ENCODE measurements around the gene ADARB2. TPM values are rescaled to one million over a fixed set of nuclear protein-coding genes. Genes with fewer than 3 reads are reported as not detected.

The ADARB2 gene
- total and polyA plus RNA-seq, 11 donors: 0.07 to 1.2 (median 0.28) TPM; not detected in 4

DNA sequence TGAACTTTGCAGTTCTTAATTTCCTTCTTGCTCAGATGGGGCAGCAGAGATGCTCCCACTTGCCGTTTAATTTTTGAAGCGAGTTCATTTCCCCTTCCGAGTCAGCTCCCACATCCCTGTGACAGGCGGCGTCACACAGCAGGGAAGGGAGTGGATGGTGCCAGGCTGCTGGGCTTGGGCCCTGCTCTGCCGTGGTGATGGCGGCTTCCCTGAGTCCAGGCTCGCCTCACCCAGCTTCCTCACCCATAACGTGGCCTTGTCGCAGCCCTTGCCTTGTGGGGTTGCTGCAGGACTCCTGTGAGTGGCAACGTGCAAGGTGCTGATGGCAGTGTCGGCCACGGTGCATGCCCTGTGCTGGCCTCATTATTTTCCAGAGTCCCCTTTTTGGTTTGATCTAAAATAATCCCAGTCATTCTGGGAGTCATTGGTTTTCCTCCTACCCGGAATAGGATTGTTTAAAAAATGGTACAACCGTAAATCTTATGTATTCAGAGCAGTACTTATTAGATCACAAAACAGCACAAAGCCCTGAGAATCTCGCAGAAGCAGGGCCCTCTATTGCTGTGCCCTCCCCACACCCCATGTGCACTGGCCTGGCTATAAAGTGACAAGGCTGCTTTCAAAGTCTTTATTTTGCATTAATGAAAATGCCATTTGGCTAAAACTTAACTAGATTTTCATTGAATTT is 421.1 kb downstream of the ADARB2 start:
- peaks cover 0 to 12% (median 0%) of the 10 kb centered on the region in 9 donors for H3K27me3 ChIP-seq
- WGBS, 4 donors: 60 to 70% (median 68%) methylated on average over 16 of the region's 16 CpGs
- intact Hi-C loops (cut with DNase I): no loop called here
- ATAC-seq (no peak), DNase-seq (no peak)
- H3K4me1 ChIP-seq: no peaks in the 10 kb centered on the region
- H3K36me3 ChIP-seq: no peaks in the 10 kb centered on the region
- no peak overlapping the region for H3K27ac ChIP-seq
- H3K9me3 ChIP-seq: no peaks in the 10 kb centered on the region
- TF ChIP-seq CTCF (IDR thresholded peaks at IDR 0.05) (no peak), POLR2A (IDR thresholded peaks at IDR 0.05) (no peak)
- no peak overlapping the region for H3K4me3 ChIP-seq

DNA sequence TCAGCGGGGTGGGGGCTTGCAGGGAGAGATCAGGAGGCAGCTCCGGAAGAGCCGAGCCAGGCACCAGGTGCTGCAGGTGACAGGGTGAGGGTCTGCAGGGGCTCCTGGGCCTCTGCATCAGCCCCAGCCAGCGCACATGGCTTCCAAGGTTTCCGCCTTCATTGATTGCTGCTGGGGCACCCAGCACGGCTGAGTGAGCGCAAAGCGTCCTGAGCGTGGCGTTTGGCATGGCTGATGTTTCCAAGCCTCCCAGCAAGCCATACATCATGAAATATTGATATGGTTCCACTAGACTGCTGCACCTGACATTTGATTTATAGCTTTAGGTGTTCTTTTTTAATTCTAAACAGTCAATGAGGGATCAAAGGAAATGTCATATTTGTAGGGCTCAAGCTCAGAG is 422.1 kb downstream of the ADARB2 start:
- peaks cover 0 to 12% (median 0%) of the 10 kb centered on the region in 9 donors for H3K27me3 ChIP-seq
- no peaks in the 10 kb centered on the region for H3K9me3 ChIP-seq
- no peaks in the 10 kb centered on the region for H3K36me3 ChIP-seq
- 89 to 90% (median 90%) methylated on average over 8 to 10 of the region's 10 CpGs for WGBS, 4 donors
- DNase-seq (no peak), ATAC-seq (no peak)
- no peak for TF ChIP-seq POLR2A (IDR thresholded peaks at IDR 0.05)
- TF ChIP-seq CTCF (IDR thresholded peaks at IDR 0.05): no peak
- H3K27ac ChIP-seq: no peak overlapping the region
- no peaks in the 10 kb centered on the region for H3K4me1 ChIP-seq
- H3K4me3 ChIP-seq: no peak overlapping the region
- intact Hi-C loops (cut with DNase I): no loop called here

DNA sequence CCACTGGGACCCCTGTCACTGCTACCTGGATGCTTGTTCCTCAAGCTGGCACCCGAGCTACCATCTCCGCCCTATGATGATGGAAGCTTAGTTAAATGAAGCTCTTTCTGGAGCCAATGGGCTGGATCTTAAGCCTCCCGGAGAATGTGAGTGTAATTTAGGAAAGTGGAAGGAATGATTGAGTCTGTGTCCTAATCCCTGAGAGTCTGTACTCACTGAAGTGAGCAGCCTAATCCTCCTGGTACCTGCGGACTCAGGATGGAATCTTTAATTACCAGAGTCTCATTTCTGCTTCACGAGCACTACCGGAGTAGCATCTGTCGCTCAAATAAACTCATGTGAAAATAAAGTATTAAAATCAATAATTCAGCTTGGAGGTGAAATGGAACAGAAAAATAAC is 425.6 kb downstream of the ADARB2 start:
- 86 to 90% (median 87%) methylated on average over 7 of the region's 7 CpGs for WGBS, 4 donors
- intact Hi-C loops (cut with DNase I): no loop called here
- ATAC-seq (no peak), DNase-seq (no peak)
- Histone ChIP-seq H3K4me3 (no peak overlapping the region), H3K27ac (no peak overlapping the region), H3K9me3 (no peaks in the 10 kb centered on the region), H3K27me3 (peaks cover 0 to 12% (median 0%) of the 10 kb centered on the region in 9 donors), H3K36me3 (no peaks in the 10 kb centered on the region), H3K4me1 (no peaks in the 10 kb centered on the region)
- TF ChIP-seq POLR2A (IDR thresholded peaks at IDR 0.05) (no peak), CTCF (IDR thresholded peaks at IDR 0.05) (no peak)

GRCh38 chr10:1310271-1310789 is 427.0 kb downstream of the ADARB2 start:
- ATAC-seq (no peak), DNase-seq (no peak)
- H3K36me3 ChIP-seq: no peaks in the 10 kb centered on the region
- intact Hi-C loops (cut with DNase I): no loop called here
- H3K4me1 ChIP-seq: no peaks in the 10 kb centered on the region
- 44 to 51% (median 47%) methylated on average over 9 of the region's 9 CpGs for WGBS, 4 donors
- TF ChIP-seq CTCF (IDR thresholded peaks at IDR 0.05): no peak
- TF ChIP-seq POLR2A (IDR thresholded peaks at IDR 0.05): no peak
- H3K27me3 ChIP-seq: peaks cover 0 to 10% (median 0%) of the 10 kb centered on the region in 9 donors
- no peak overlapping the region for H3K4me3 ChIP-seq
- no peak overlapping the region for H3K27ac ChIP-seq
- no peaks in the 10 kb centered on the region for H3K9me3 ChIP-seq
